WTC11 (cell line): ENCODE measurements around the gene ABCG8. TPM values are rescaled to one million over a fixed set of nuclear protein-coding genes. Genes with fewer than 3 reads are reported as not detected.
A peak's percentile ranks its signal among the peaks of the same experiment; 100 is the strongest.

Experiments used
- ATAC-seq: fragments of 200-7000 bp; cut with Tn5 transposase; 2 replicates; pipeline ENCODE4 v1.10.0; 2021; ENCODE audit warnings: mild to moderate bottlenecking, moderate library complexity
- CTCF ChIA-PET: fragments of 300-600 bp; sonication (Branson Sonifier 250); formaldehyde crosslinking; loops from one replicate; lab custom pipeline; 2021; ENCODE audit warnings: antibody characterized with exemption; lab: Charles Lee
- POLR2A ChIA-PET: fragments of 350-600 bp; sonication (Branson Sonifier 250); formaldehyde crosslinking; loops from one replicate; lab custom pipeline; 2021; ENCODE audit warnings: antibody characterized with exemption; lab: Charles Lee
- DNase-seq: peaks from one replicate; pipeline ENCODE4 v3.0.0; 2021; ENCODE audit warnings: low spot score
- H3K27ac Mint-ChIP-seq: 2 replicates; pipeline ENCODE4 v1.8.0; 2021; ENCODE audit warnings: mixed read lengths
- H3K27me3 Mint-ChIP-seq: 2 replicates; pipeline ENCODE4 v1.8.0; 2021; ENCODE audit warnings: low read depth, mild to moderate bottlenecking, moderate library complexity, mixed read lengths
- H3K36me3 Mint-ChIP-seq: 2 replicates; pipeline ENCODE4 v1.8.0; 2021; ENCODE audit warnings: mixed read lengths
- H3K4me1 Mint-ChIP-seq: 2 replicates; pipeline ENCODE4 v1.8.0; 2022; ENCODE audit warnings: mixed read lengths
- H3K4me3 Mint-ChIP-seq: 2 replicates; pipeline ENCODE4 v1.8.0; 2021; ENCODE audit warnings: mild to moderate bottlenecking, moderate library complexity, mixed read lengths
- H3K9me3 Mint-ChIP-seq: 2 replicates; pipeline ENCODE4 v1.8.0; 2021; ENCODE audit warnings: mixed read lengths
- CBFB ChIP-seq: sonication (generic); formaldehyde crosslinking; IDR thresholded peaks from 2 replicates; pipeline ENCODE4 v1.8.1; 2022; ENCODE audit warnings: mild to moderate bottlenecking, low read depth, missing genetic modification reagents
- ELF4 ChIP-seq: sonication (generic); formaldehyde crosslinking; IDR thresholded peaks from 2 replicates; pipeline ENCODE4 v1.8.1; 2022; ENCODE audit warnings: low read depth, mild to moderate bottlenecking, moderate library complexity, missing genetic modification reagents
- EMX1 ChIP-seq: fragments of 250-450 bp; sonication (Bioruptor Pico); IDR thresholded peaks from 2 replicates; pipeline ENCODE4 v1.8.0; 2021; ENCODE audit warnings: mild to moderate bottlenecking
- FOXJ3 ChIP-seq: sonication (generic); formaldehyde crosslinking; IDR thresholded peaks from 2 replicates; pipeline ENCODE4 v1.9.0; 2021; ENCODE audit warnings: missing genetic modification reagents, mild to moderate bottlenecking, borderline replicate concordance
- FOXP1 ChIP-seq: sonication (generic); formaldehyde crosslinking; IDR thresholded peaks from 2 replicates; pipeline ENCODE4 v1.8.0; 2022; ENCODE audit warnings: missing genetic modification reagents, mild to moderate bottlenecking, moderate library complexity, borderline replicate concordance
- IRF2 ChIP-seq: sonication (generic); formaldehyde crosslinking; IDR thresholded peaks from 2 replicates; pipeline ENCODE4 v1.8.0; 2022; ENCODE audit warnings: low read depth, missing genetic modification reagents, borderline replicate concordance
- JAZF1 ChIP-seq: fragments of 250-450 bp; sonication (Bioruptor Pico); IDR thresholded peaks from 2 replicates; pipeline ENCODE4 v1.9.0; 2021; ENCODE audit warnings: moderate library complexity, mild to moderate bottlenecking, inconsistent platforms
- MXD4 ChIP-seq: fragments of 250-450 bp; sonication (Bioruptor Pico); IDR thresholded peaks from 2 replicates; pipeline ENCODE4 v1.8.0; 2021; ENCODE audit warnings: mild to moderate bottlenecking, moderate library complexity, borderline replicate concordance
- NFATC4 ChIP-seq: fragments of 250-450 bp; sonication (Bioruptor Pico); IDR thresholded peaks from 2 replicates; pipeline ENCODE4 v1.9.0; 2021; ENCODE audit warnings: mild to moderate bottlenecking
- NR1H2 ChIP-seq: sonication (generic); formaldehyde crosslinking; IDR thresholded peaks from 2 replicates; pipeline ENCODE4 v1.9.0; 2021; ENCODE audit warnings: mild to moderate bottlenecking, moderate library complexity, missing genetic modification reagents
- NR2C2 ChIP-seq: sonication (generic); formaldehyde crosslinking; IDR thresholded peaks from 2 replicates; pipeline ENCODE4 v1.8.0; 2022; ENCODE audit warnings: mild to moderate bottlenecking, missing genetic modification reagents
- NR3C1 ChIP-seq: sonication (generic); formaldehyde crosslinking; conservative IDR thresholded peaks from 2 replicates; pipeline ENCODE4 v1.8.1; 2023; ENCODE audit warnings: low read depth, mild to moderate bottlenecking, missing genetic modification reagents
- PRRX2 ChIP-seq: fragments of 250-450 bp; sonication (Bioruptor Pico); IDR thresholded peaks from 2 replicates; pipeline ENCODE4 v1.8.0; 2021; ENCODE audit warnings: mild to moderate bottlenecking
- TCF7 ChIP-seq: sonication (generic); formaldehyde crosslinking; IDR thresholded peaks from 2 replicates; pipeline ENCODE4 v1.8.0; 2022; ENCODE audit warnings: mild to moderate bottlenecking, low read depth, missing genetic modification reagents, moderate library complexity
- TP53 ChIP-seq: sonication (generic); formaldehyde crosslinking; IDR thresholded peaks from 2 replicates; pipeline ENCODE4 v1.8.1; 2023; ENCODE audit warnings: mild to moderate bottlenecking, missing genetic modification reagents
- ZNF121 ChIP-seq: sonication (generic); formaldehyde crosslinking; IDR thresholded peaks from 2 replicates; pipeline ENCODE4 v1.8.0; 2023; ENCODE audit warnings: missing genetic modification reagents
- ZNF138 ChIP-seq: sonication (generic); formaldehyde crosslinking; conservative IDR thresholded peaks from 2 replicates; pipeline ENCODE4 v1.8.1; 2022; ENCODE audit warnings: mild to moderate bottlenecking, moderate library complexity, missing genetic modification reagents
- ZNF232 ChIP-seq: sonication (generic); formaldehyde crosslinking; IDR thresholded peaks from 2 replicates; pipeline ENCODE4 v1.8.0; 2022; ENCODE audit warnings: mild to moderate bottlenecking, missing genetic modification reagents
- ZNF263 ChIP-seq: sonication (generic); formaldehyde crosslinking; IDR thresholded peaks from 2 replicates; pipeline ENCODE4 v1.8.1; 2022; ENCODE audit warnings: low read depth, mild to moderate bottlenecking, moderate library complexity, missing genetic modification reagents
- total RNA-seq: library from RNA; stranded (reverse); gene quantifications from 3 replicates; pipeline ENCODE4 v1.2.3, GENCODE V29; 2021
- TF ChIP-seq, protein P1 (sequence below): sonication (generic); formaldehyde crosslinking; IDR thresholded peaks from 2 replicates; pipeline ENCODE4 v1.8.0; 2023; ENCODE audit warnings: missing genetic modification reagents, mild to moderate bottlenecking, borderline replicate concordance
- TF ChIP-seq, protein P2 (sequence below): sonication (generic); formaldehyde crosslinking; conservative IDR thresholded peaks from 2 replicates; pipeline ENCODE4 v1.8.1; 2023; ENCODE audit warnings: mild to moderate bottlenecking, low read depth, missing genetic modification reagents, moderate library complexity
- TF ChIP-seq, protein P3 (sequence below): sonication (generic); formaldehyde crosslinking; IDR thresholded peaks from 2 replicates; pipeline ENCODE4 v1.8.0; 2023; ENCODE audit warnings: mild to moderate bottlenecking, missing genetic modification reagents

ABCG8 gene
- total RNA-seq, 1 experiment from 2014 or later, result not detected

DNA sequence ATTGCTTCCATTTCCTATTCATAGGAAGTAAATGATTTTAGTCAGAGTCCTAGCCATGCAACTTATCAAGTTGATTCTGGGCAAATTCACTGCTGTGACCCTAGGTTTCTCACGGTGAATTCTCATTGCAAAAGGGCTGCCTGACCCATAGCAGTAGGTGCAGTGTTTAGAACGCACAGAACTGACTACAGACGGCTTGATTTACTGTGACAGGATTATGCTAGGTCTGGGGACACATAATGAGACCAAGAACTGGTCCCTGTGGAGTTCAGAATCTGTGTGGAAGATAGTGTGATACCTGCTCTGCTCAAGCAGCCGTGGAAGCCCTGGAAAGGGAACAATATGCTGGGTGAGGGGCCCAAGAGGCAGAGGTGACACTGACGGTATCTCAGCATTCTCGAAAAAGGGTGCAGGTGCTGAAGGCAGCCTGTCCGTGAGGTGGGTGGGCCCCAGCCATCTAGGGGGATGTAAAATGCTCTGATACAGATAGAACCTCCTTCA, 46.4 kb downstream of the ABCG8 start:
- Mint-ChIP-seq H3K36me3 (peaks cover 36% of the 10 kb centered on the region), H3K9me3 (no peaks in the 10 kb centered on the region), H3K4me3 (no peak overlapping the region), H3K4me1 (no peaks in the 10 kb centered on the region), H3K27me3 (no peaks in the 10 kb centered on the region), H3K27ac (peak overlapping the region; percentile 35)
- ATAC-seq (no peak), DNase-seq (no peak)
- ChIA-PET POLR2A (no interaction called here), CTCF (interaction anchor here (0.7 to 2.3 kb wide), 2 partner anchors 7 to 779 kb away, joined by 3 to 8 read pairs; no protein-coding TSS in a partner anchor)
- TF ChIP-seq, protein P1, sequence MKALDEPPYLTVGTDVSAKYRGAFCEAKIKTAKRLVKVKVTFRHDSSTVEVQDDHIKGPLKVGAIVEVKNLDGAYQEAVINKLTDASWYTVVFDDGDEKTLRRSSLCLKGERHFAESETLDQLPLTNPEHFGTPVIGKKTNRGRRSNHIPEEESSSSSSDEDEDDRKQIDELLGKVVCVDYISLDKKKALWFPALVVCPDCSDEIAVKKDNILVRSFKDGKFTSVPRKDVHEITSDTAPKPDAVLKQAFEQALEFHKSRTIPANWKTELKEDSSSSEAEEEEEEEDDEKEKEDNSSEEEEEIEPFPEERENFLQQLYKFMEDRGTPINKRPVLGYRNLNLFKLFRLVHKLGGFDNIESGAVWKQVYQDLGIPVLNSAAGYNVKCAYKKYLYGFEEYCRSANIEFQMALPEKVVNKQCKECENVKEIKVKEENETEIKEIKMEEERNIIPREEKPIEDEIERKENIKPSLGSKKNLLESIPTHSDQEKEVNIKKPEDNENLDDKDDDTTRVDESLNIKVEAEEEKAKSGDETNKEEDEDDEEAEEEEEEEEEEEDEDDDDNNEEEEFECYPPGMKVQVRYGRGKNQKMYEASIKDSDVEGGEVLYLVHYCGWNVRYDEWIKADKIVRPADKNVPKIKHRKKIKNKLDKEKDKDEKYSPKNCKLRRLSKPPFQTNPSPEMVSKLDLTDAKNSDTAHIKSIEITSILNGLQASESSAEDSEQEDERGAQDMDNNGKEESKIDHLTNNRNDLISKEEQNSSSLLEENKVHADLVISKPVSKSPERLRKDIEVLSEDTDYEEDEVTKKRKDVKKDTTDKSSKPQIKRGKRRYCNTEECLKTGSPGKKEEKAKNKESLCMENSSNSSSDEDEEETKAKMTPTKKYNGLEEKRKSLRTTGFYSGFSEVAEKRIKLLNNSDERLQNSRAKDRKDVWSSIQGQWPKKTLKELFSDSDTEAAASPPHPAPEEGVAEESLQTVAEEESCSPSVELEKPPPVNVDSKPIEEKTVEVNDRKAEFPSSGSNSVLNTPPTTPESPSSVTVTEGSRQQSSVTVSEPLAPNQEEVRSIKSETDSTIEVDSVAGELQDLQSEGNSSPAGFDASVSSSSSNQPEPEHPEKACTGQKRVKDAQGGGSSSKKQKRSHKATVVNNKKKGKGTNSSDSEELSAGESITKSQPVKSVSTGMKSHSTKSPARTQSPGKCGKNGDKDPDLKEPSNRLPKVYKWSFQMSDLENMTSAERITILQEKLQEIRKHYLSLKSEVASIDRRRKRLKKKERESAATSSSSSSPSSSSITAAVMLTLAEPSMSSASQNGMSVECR (CRISPR knock-in tag), result no peak
- TF ChIP-seq, protein P2, sequence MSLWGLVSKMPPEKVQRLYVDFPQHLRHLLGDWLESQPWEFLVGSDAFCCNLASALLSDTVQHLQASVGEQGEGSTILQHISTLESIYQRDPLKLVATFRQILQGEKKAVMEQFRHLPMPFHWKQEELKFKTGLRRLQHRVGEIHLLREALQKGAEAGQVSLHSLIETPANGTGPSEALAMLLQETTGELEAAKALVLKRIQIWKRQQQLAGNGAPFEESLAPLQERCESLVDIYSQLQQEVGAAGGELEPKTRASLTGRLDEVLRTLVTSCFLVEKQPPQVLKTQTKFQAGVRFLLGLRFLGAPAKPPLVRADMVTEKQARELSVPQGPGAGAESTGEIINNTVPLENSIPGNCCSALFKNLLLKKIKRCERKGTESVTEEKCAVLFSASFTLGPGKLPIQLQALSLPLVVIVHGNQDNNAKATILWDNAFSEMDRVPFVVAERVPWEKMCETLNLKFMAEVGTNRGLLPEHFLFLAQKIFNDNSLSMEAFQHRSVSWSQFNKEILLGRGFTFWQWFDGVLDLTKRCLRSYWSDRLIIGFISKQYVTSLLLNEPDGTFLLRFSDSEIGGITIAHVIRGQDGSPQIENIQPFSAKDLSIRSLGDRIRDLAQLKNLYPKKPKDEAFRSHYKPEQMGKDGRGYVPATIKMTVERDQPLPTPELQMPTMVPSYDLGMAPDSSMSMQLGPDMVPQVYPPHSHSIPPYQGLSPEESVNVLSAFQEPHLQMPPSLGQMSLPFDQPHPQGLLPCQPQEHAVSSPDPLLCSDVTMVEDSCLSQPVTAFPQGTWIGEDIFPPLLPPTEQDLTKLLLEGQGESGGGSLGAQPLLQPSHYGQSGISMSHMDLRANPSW (CRISPR knock-in tag), result no peak
- TF ChIP-seq, all 79 proteins: peak for 0

DNA sequence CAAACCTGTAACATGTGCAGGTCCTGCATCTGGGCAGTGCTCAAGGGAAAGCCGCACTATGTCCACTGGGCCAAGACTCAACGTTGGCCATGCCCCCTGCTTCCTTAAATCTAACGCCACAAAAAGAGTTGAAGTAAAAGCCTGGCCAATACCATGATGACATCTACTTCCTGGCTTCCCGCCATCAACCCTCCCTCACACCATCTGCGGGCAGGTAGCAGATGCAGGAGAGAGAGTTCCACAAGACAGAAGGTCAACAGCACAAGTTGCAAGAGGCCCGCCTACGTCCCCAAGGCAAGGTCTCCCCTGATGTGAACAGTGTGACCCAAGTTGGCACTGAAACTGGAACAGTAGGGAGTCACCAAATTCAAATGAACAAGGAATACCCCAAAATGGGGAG, 48.4 kb downstream of the ABCG8 start:
- no peak overlapping the region for H3K4me3 Mint-ChIP-seq
- TF ChIP-seq, protein P3, sequence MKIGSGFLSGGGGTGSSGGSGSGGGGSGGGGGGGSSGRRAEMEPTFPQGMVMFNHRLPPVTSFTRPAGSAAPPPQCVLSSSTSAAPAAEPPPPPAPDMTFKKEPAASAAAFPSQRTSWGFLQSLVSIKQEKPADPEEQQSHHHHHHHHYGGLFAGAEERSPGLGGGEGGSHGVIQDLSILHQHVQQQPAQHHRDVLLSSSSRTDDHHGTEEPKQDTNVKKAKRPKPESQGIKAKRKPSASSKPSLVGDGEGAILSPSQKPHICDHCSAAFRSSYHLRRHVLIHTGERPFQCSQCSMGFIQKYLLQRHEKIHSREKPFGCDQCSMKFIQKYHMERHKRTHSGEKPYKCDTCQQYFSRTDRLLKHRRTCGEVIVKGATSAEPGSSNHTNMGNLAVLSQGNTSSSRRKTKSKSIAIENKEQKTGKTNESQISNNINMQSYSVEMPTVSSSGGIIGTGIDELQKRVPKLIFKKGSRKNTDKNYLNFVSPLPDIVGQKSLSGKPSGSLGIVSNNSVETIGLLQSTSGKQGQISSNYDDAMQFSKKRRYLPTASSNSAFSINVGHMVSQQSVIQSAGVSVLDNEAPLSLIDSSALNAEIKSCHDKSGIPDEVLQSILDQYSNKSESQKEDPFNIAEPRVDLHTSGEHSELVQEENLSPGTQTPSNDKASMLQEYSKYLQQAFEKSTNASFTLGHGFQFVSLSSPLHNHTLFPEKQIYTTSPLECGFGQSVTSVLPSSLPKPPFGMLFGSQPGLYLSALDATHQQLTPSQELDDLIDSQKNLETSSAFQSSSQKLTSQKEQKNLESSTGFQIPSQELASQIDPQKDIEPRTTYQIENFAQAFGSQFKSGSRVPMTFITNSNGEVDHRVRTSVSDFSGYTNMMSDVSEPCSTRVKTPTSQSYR (CRISPR knock-in tag), result no peak
- TF ChIP-seq ZNF138 (CRISPR knock-in tag) (no peak), FOXJ3 (CRISPR knock-in tag) (no peak), ZNF263 (CRISPR knock-in tag) (no peak), JAZF1 (no peak), TP53 (no peak)
- DNase-seq (no peak), ATAC-seq (no peak)
- H3K4me1 Mint-ChIP-seq, result no peaks in the 10 kb centered on the region
- 0 out of 2 replicates have a peak overlapping the region, but pooled peaks have one; percentile 43 for H3K27ac Mint-ChIP-seq
- no peaks in the 10 kb centered on the region for H3K27me3 Mint-ChIP-seq
- ChIA-PET CTCF (interaction anchor here (0.6 to 2.3 kb wide), 2 partner anchors 9 to 51 kb away, joined by 4 to 8 read pairs; no protein-coding TSS in a partner anchor), POLR2A (interaction anchor here (0.6 to 0.7 kb wide), 2 partner anchors 44 to 209 kb away, joined by 4 to 6 read pairs; no protein-coding TSS in a partner anchor)
- H3K36me3 Mint-ChIP-seq, result peaks cover 55% of the 10 kb centered on the region
- H3K9me3 Mint-ChIP-seq, result no peaks in the 10 kb centered on the region

DNA sequence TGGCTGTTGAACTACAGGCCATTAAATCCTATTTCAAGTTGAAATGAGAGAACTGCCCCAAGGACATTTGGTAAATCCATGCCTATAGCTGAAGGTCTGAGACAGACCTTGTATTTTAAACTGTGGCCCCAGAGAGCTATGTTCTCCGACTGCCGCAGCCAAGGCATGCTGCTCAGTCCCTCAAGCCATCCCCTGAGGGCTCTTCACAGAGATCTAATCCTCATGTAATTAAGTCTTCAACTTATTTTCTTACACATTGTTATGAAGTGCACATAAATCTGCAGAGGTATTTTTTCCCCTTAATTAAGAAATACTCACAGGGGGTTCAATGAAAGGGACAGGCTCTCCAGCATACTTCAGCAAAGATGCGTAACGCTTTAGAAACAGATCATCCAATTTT, 50.6 kb downstream of the ABCG8 start:
- no peak for ATAC-seq
- no peak for TF ChIP-seq EMX1 (CRISPR knock-in tag)
- TF ChIP-seq NR2C2, result no peak
- no peak for TF ChIP-seq MXD4 (CRISPR knock-in tag)
- TF ChIP-seq NFATC4 (CRISPR knock-in tag), result no peak
- no peak for TF ChIP-seq NR3C1 (CRISPR knock-in tag)
- TF ChIP-seq ZNF121 (CRISPR knock-in tag), result no peak
- TF ChIP-seq ZNF232, result no peak
- no peak for TF ChIP-seq PRRX2 (CRISPR knock-in tag)
- TF ChIP-seq CBFB, result no peak
- TF ChIP-seq TCF7 (CRISPR knock-in tag), result no peak
- no peak for TF ChIP-seq IRF2 (CRISPR knock-in tag)
- no peak for TF ChIP-seq ZNF263 (CRISPR knock-in tag)
- TF ChIP-seq ELF4 (CRISPR knock-in tag), result no peak
- TF ChIP-seq FOXP1 (CRISPR knock-in tag), result no peak
- no peak for TF ChIP-seq NR1H2
- H3K4me1 Mint-ChIP-seq, result no peaks in the 10 kb centered on the region
- no peaks in the 10 kb centered on the region for H3K27me3 Mint-ChIP-seq
- POLR2A ChIA-PET, result no interaction called here
- no peak for DNase-seq
- peaks cover 74% of the 10 kb centered on the region for H3K36me3 Mint-ChIP-seq
- H3K4me3 Mint-ChIP-seq, result no peak overlapping the region
- CTCF ChIA-PET, result interaction anchor here (1.4 kb wide), 1 partner anchor 11 kb away, joined by 6 read pairs; no protein-coding TSS in a partner anchor
- H3K27ac Mint-ChIP-seq, result no peak overlapping the region
- H3K9me3 Mint-ChIP-seq, result no peaks in the 10 kb centered on the region
